Prostate gland (tissue), 2 donors: ENCODE measurements around the gene C13orf42.

ENCODE experiments used
- POLR2A ChIP-seq: fragments of 450-650 bp; IDR thresholded peaks from one replicate; pipeline ENCODE4 v1.6.1; 2016; ENCODE audit warnings: antibody characterized with exemption, mild to moderate bottlenecking
- POLR2AphosphoS5 ChIP-seq: sonication (generic); formaldehyde crosslinking; IDR thresholded peaks from one replicate; pipeline ENCODE4 v1.6.1; 2017; ENCODE audit warnings: antibody characterized with exemption
- TF ChIP-seq, protein P1 (sequence below), 4 experiments: fragments of 200-600 bp in 2 of 4; fragments of 450-650 bp in 2 of 4; sonication (generic) in 2 of 4; IDR thresholded peaks; 1 replicate in 3 of 4; 2 replicates in 1 of 4; pipeline ENCODE4 v1.5.1; 2016 to 2019; ENCODE audit warnings: antibody characterized with exemption in 4 of 4, mild to moderate bottlenecking in 2 of 4, moderate library complexity in 2 of 4

GRCh38 chr13:51097353-51098043, 13.6 kb downstream of the C13orf42 start:
- TF ChIP-seq, protein P1, sequence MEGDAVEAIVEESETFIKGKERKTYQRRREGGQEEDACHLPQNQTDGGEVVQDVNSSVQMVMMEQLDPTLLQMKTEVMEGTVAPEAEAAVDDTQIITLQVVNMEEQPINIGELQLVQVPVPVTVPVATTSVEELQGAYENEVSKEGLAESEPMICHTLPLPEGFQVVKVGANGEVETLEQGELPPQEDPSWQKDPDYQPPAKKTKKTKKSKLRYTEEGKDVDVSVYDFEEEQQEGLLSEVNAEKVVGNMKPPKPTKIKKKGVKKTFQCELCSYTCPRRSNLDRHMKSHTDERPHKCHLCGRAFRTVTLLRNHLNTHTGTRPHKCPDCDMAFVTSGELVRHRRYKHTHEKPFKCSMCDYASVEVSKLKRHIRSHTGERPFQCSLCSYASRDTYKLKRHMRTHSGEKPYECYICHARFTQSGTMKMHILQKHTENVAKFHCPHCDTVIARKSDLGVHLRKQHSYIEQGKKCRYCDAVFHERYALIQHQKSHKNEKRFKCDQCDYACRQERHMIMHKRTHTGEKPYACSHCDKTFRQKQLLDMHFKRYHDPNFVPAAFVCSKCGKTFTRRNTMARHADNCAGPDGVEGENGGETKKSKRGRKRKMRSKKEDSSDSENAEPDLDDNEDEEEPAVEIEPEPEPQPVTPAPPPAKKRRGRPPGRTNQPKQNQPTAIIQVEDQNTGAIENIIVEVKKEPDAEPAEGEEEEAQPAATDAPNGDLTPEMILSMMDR (IDR thresholded peaks at IDR 0.05): no peak
- no peak for TF ChIP-seq POLR2A
- TF ChIP-seq POLR2AphosphoS5: no peak
